WI38 (cell line): ENCODE measurements around the gene CLSTN1.
"Not testable (repeated sequence)": the region's sequence is repeated elsewhere in the genome, so short reads cannot be mapped to it uniquely, and the experiment has no call there.

Experiments used
- H3K4me3 ChIP-seq: 2 replicates; pipeline ENCODE4 v1.5.1; 2011; ENCODE audit warnings: low read depth, mild to moderate bottlenecking, control low read depth, low read length
- TF ChIP-seq, protein P1 (sequence below): IDR thresholded peaks from 2 replicates; pipeline ENCODE4 v1.5.1; 2012; ENCODE audit warnings: low read depth, mild to moderate bottlenecking, control low read depth, low read length

CLSTN1 gene

DNA sequence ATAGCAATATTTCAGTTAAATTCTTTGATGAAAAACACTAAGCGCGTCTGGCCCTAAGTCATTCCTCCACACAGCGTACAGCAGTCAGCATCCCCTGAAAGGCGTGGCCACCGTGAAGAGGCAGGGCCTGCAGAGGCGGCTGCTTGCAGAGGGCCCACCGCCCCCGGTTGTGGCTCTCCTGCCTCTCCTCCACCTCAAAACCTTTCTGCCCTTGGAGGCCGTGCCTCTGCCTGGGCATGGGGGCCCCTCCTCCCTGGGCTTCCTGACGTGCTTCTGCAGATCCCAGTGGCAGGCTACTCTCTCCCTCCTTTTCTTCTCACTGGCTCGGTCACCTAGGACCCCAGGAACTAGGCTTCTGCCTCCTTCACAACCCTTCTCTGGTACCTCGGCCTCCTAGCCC, 16.2 kb downstream of the CLSTN1 start:
- no peak overlapping the region for H3K4me3 ChIP-seq
- TF ChIP-seq, protein P1, sequence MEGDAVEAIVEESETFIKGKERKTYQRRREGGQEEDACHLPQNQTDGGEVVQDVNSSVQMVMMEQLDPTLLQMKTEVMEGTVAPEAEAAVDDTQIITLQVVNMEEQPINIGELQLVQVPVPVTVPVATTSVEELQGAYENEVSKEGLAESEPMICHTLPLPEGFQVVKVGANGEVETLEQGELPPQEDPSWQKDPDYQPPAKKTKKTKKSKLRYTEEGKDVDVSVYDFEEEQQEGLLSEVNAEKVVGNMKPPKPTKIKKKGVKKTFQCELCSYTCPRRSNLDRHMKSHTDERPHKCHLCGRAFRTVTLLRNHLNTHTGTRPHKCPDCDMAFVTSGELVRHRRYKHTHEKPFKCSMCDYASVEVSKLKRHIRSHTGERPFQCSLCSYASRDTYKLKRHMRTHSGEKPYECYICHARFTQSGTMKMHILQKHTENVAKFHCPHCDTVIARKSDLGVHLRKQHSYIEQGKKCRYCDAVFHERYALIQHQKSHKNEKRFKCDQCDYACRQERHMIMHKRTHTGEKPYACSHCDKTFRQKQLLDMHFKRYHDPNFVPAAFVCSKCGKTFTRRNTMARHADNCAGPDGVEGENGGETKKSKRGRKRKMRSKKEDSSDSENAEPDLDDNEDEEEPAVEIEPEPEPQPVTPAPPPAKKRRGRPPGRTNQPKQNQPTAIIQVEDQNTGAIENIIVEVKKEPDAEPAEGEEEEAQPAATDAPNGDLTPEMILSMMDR, result no peak

DNA sequence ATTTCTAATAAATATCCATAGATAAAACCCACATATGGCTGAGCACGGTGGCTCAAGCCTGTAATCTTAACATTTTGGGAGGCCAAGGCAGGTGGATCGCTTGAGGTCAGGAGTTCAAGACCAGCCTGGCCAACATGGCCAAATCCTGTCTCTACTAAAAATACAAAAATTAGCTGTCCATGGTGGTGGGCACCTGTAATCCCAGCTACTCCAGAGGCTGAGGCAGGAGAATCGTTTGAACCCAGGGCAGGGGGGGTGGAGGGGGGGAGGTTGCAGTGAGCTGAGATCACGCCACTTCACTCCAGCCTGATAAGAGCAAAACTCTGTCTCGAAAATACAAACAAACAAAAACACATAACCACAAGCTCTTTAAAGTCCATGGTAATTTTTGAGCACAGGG, 17.8 kb downstream of the CLSTN1 start:
- H3K4me3 ChIP-seq, result not testable (repeated sequence)

DNA sequence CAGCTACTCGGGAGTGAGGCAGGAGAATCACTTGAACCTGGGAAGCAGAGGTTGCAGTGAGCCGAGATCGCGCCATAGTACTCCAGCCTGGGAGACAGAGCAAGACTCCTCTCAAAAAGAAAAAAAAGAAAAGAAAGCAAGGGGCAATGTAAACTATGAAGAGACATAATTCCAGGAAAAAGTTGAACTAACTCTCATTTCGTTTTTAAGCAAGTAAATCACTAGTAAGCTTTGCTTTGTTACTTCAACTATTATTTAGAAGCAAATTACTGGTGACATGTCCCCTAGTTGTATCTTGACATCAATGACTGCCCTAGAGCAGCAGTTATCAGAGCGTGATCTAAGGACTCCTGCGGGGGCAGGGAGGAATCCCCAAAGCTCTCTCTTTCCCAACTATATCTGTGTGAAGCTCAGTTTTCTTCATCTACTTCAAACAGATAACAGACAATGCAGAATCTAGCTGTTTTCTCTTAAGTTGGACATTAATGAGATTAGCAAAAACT, 18.7 kb downstream of the CLSTN1 start:
- H3K4me3 ChIP-seq, result no peak overlapping the region
- TF ChIP-seq, protein P1, result no peak

DNA sequence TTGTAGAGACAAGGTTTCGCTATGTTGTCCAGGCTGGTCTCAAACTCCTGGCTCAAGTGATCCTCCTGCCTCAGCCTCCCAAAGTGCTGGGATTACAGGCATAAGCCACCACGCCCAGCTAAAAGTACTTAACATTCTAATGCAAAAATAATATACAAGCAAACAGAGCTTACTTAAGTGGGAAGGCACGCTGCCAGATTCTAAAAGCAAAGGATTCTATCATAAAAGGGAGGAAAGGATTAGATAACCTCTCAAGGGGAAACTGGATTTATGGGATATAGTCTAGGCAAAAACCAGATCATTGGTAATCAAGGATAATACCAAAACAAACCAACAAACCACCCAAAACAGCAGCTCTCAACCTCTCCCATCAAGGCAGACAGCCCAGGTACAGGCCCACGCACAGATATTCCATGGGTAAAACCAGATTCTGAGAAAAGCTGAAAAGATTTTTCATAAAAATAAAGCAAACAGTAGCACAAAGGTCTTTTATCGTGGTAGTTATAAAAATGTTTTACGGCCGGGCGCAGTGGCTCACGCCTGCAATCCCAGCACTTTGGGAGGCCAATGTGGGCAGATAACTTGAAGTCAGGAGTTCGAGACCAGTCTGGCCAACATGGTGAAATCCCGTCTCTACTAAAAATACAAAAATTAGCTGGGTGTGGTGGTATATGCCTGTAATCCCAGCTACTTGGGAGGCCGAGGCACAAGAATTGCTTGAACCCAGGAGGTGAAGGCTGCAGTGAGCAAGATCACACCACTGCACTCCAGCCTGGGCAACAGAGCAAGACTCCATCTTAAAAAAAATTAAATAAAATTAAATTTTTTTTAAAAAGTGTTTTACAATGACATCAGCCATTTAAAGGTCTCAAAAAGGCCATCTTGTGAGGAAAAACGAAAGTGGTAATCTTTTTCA, 20.5 kb downstream of the CLSTN1 start:
- not testable (repeated sequence) for H3K4me3 ChIP-seq

DNA sequence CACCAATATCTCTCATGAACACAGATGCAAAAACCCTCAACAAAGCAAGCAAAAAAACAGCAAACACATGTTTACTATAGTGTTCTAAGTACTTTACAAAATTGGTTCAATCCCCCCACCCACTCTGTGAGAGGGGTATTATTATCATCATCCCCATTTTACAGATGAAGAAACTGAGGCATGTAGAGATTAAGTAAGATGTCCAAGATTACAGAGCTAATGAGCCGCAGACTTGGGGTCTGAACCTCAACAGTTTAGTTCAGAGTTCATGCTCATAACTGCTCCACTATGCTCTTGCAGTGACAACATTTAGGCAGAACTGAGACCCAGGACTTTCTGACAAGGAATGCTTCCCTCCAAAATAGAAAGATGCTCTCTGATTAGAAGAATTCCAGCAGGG, 21.9 kb downstream of the CLSTN1 start:
- H3K4me3 ChIP-seq, result no peak overlapping the region
- TF ChIP-seq, protein P1, result no peak

DNA sequence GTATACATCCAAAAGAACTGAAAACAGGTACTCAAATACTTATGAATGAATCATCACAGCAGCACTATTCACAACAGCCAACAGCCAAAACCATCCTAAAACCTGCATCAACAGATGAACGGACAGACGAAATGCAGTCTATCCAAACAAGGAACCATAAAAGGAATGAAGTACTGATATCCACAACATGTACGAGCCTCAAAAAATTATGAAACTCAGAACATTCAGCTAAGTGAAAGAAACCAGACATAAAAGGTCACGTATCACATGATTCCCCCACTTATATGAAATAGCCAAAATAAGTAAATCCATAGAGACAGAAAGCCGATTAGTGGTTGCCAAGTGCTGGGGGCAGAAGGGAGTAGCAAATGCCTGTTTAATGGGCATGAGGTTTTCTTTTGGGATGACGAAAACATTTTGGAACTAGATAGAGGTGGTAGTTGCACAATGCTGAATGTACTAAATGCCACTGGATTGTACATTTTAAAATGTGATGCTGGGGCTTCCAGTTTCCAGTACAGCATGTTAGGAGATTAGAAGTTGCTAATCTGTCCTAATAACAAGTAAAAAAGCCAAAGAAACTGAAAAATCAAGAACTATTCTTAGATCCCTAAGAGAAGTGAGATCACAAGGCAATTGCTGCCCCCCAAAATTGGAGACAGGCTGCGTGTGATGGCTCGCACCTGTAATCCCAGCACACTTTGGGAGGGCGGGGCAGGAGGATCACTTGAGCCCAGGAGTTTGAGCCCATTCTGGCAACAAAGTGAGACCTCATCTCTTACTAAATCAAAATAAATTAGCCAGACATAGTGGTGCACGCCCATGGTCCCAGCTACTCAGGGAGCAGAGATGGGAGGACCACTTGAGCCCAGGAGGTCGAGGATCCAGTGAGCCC, 25.3 kb downstream of the CLSTN1 start:
- TF ChIP-seq, protein P1, result no peak
- no peak overlapping the region for H3K4me3 ChIP-seq

DNA sequence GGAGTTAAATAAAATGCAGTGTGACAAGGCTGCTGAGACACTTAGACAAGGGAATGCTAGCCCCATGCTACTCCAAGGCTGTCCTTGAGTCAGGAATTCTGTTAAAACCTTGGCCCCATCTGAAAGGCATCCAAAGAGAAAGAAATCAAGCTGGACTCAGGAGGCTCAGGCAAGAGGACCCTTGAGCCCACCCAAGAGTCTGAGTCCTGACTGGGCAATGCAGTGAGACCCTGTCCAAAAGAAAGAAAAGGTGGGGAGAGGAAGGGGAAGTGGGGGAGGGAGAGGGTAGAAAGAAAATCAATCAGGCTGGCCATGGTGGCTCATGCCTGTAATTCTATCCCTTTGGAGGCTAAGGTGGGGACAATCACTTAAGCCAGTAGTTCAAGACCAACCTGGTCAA, 26.7 kb downstream of the CLSTN1 start:
- H3K4me3 ChIP-seq, result no peak overlapping the region
- TF ChIP-seq, protein P1, result no peak

DNA sequence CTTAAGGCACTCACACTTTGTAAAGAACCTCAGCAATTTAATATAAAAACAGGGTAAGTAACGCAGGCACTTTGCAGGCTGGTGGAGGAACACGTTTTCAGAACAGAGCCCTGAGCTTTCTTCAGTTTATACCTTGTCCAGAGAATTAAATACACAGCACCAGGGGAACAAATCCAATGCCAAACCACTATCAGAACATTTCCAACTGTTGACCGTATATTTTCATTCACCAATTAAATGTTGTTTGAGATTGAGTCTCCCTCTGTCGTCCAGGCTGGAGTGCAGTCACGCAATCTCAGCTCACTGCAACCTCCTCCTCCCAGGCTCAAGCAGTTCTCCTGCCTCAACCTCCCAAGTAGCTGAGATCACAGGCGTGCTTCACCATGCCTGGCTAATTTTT, 29.7 kb downstream of the CLSTN1 start:
- TF ChIP-seq, protein P1, result no peak
- no peak overlapping the region for H3K4me3 ChIP-seq
